ENCODE results near the gene SH3RF1.

DNA sequence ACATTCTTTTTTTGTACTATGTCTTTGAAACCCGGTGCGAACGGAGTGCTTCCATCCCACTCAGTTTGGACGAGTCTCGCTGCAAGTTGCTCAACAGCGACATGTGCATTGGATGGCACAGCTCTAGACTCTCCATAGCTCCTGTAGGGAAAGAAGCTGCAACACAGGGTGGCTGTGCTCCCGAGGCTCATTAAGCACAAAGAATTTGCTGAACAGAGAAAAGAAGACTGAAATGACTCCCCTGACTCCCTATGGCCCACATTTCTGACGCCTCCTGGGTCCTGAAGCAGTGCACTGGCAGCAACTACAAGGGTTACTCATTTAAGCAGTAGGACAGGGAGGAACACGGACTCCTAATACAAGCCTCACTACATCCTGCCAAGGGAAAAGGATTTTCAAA lies 127.4 kb downstream of the SH3RF1 start:
- TF ChIP-seq, protein P1, sequence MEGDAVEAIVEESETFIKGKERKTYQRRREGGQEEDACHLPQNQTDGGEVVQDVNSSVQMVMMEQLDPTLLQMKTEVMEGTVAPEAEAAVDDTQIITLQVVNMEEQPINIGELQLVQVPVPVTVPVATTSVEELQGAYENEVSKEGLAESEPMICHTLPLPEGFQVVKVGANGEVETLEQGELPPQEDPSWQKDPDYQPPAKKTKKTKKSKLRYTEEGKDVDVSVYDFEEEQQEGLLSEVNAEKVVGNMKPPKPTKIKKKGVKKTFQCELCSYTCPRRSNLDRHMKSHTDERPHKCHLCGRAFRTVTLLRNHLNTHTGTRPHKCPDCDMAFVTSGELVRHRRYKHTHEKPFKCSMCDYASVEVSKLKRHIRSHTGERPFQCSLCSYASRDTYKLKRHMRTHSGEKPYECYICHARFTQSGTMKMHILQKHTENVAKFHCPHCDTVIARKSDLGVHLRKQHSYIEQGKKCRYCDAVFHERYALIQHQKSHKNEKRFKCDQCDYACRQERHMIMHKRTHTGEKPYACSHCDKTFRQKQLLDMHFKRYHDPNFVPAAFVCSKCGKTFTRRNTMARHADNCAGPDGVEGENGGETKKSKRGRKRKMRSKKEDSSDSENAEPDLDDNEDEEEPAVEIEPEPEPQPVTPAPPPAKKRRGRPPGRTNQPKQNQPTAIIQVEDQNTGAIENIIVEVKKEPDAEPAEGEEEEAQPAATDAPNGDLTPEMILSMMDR (IDR thresholded peaks at IDR 0.05; ENCODE audit: borderline replicate concordance, extremely low read depth, low read length, poor library complexity, severe bottlenecking): no peak
- no peak for TF ChIP-seq EZH2 (IDR thresholded peaks at IDR 0.05; ENCODE audit: borderline replicate concordance, low read depth, low read length, severe bottlenecking)

Data from DND-41 (cell line).